GM06990 (cell line): ENCODE results near the gene VPS13D.

Source experiments
- DNase-seq: peaks from one replicate; pipeline ENCODE4 v3.0.0-alpha.2; 2011; ENCODE audit not compliant: insufficient read length; ENCODE audit errors: extremely low read depth
- H3K27me3 ChIP-seq: replicated peaks from 2 replicates; pipeline ENCODE4 v1.6.0; 2011; ENCODE audit warnings: low read length; ENCODE audit not compliant: control insufficient read depth, insufficient read depth
- H3K36me3 ChIP-seq: 2 replicates; pipeline ENCODE4 v1.5.1; 2011; ENCODE audit warnings: low read length; ENCODE audit not compliant: control insufficient read depth, insufficient read depth
- H3K4me3 ChIP-seq: replicated peaks from 2 replicates; pipeline ENCODE4 v1.5.1; 2011; ENCODE audit warnings: low read depth, mild to moderate bottlenecking, control low read depth, low read length
- TF ChIP-seq, protein P1 (sequence below): IDR thresholded peaks from 2 replicates; pipeline ENCODE4 v1.5.1; 2011; ENCODE audit warnings: low read length, control low read depth, mild to moderate bottlenecking, inconsistent platforms; ENCODE audit not compliant: insufficient read depth, poor library complexity, severe bottlenecking

Gene VPS13D

DNA sequence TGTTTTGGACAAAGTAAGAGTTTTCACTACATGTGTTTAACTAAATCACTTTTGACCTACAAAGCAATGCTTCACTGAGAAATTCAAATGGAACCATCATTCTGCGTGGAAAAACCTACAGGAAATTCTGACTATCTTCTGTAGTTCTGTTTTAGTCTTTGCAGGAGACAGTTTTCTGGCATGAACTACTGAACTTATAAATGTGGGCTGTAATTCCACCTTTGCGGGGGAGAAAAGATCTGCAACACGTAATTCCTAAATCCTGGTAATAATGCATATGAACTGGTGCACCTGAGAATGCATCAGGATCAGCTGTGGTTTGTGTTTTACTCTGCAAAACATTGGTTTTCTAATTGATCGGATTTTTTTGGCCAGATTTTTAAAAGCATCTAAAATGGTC, 106.0 kb downstream of the VPS13D start:
- TF ChIP-seq, protein P1, sequence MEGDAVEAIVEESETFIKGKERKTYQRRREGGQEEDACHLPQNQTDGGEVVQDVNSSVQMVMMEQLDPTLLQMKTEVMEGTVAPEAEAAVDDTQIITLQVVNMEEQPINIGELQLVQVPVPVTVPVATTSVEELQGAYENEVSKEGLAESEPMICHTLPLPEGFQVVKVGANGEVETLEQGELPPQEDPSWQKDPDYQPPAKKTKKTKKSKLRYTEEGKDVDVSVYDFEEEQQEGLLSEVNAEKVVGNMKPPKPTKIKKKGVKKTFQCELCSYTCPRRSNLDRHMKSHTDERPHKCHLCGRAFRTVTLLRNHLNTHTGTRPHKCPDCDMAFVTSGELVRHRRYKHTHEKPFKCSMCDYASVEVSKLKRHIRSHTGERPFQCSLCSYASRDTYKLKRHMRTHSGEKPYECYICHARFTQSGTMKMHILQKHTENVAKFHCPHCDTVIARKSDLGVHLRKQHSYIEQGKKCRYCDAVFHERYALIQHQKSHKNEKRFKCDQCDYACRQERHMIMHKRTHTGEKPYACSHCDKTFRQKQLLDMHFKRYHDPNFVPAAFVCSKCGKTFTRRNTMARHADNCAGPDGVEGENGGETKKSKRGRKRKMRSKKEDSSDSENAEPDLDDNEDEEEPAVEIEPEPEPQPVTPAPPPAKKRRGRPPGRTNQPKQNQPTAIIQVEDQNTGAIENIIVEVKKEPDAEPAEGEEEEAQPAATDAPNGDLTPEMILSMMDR, result no peak

DNA sequence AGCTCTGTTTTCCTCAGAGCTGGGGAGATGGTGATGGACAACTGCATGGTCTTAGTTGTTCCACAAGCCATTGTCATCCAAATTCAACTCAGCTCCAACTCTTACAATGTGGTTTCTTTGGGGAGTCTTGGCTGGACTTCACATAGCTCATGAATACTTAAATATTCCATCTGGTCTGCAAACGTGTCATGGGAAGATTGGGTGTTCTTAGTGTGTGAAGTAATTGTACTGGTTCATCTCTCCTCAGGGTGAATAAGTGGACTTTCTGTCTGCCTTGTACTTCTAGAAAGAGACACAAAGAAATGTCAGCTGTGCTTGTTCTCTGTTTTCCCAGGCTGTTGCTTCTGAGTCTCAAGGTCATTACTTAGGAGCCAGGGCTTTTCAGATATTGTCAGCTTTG, 106.6 kb downstream of the VPS13D start:
- Histone ChIP-seq H3K36me3 (peaks cover 2% of the 10 kb centered on the region), H3K27me3 (no peaks in the 10 kb centered on the region), H3K4me3 (no peak overlapping the region)
- TF ChIP-seq, protein P1, result no peak
- no peak for DNase-seq

More for the DNA sequence above, 106.0 kb downstream of the VPS13D start:
- DNase-seq, result no peak
- Histone ChIP-seq H3K36me3 (peaks cover 2% of the 10 kb centered on the region), H3K4me3 (no peak overlapping the region), H3K27me3 (no peaks in the 10 kb centered on the region)

DNA sequence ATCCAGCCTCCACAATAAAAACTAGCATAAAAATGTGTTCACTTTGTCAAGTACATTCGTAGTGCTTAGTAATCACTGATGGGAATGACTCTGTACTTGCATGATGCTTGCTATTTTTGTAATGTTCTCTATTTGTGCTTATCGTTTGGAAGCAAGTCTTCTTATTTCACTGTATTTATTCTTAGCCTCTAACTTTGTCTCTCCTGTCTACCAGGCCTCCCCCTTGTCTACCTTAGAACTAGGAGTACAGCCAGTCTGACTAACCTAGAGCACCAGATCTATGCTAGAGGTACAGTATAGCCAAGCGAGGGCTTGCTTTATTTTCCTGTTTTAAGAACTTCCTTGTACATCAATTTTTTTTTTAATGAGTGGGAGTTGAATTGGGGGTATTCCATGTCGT, 108.2 kb downstream of the VPS13D start:
- TF ChIP-seq, protein P1, result no peak
- DNase-seq, result no peak
- no peaks in the 10 kb centered on the region for H3K27me3 ChIP-seq
- peaks cover 2% of the 10 kb centered on the region for H3K36me3 ChIP-seq
- H3K4me3 ChIP-seq, result no peak overlapping the region

DNA sequence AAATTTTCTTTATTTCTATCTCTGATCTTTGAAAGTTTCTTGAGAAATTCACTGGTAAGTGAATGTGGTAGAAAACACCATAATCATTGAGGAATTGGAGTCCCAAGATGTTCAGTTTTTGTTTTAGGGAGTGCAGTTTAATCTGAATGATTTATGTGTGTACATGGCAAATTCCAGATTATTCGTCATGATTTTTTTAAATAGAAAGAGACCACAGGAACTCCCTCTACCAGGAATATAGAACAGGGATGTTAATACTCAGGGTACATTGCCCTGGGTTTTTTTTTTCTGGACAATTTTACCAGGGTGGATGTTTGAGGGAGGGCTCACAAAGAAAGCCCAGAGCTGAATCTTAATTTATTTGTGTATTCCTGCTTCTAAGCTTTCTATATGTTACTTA, 109.0 kb downstream of the VPS13D start:
- TF ChIP-seq, protein P1, result no peak
- DNase-seq, result no peak
- Histone ChIP-seq H3K27me3 (no peaks in the 10 kb centered on the region), H3K36me3 (no peaks in the 10 kb centered on the region; the same call in 1 of the 2 replicates), H3K4me3 (no peak overlapping the region)

DNA sequence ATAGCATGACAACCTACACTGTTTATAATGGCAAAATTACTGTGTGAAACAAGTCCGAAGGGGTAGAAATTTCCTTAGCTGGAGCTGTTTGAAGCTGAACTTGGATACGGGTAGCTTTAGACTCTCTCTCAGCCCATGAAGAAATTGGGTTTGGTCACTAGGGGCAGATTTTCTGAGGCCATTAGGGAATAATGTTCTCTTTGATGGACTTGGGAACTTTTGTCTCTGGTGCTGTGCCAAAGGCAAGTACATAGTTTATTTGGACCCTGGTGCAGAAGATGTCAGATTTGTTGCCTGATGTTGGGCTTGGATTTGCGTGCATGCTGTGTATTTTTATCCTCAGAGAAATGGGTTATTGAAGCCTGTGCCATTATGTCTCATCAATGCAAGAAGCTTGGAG, 109.6 kb downstream of the VPS13D start:
- TF ChIP-seq, protein P1, result peak; percentile 1
- no peak for DNase-seq
- Histone ChIP-seq H3K36me3 (no peaks in the 10 kb centered on the region; the same call in 1 of the 2 replicates), H3K4me3 (no peak overlapping the region), H3K27me3 (no peaks in the 10 kb centered on the region)
